Measurements from ENCODE around the gene CDCA3. TPM values are rescaled to one million over a fixed set of nuclear protein-coding genes. Genes with fewer than 3 reads are reported as not detected.
A peak's percentile ranks its signal among the peaks of the same experiment; 100 is the strongest.

CDCA3 gene
- total RNA-seq, 4 donors from 2014 or later: 0.25 to 4.4 (median 0.65) TPM

DNA sequence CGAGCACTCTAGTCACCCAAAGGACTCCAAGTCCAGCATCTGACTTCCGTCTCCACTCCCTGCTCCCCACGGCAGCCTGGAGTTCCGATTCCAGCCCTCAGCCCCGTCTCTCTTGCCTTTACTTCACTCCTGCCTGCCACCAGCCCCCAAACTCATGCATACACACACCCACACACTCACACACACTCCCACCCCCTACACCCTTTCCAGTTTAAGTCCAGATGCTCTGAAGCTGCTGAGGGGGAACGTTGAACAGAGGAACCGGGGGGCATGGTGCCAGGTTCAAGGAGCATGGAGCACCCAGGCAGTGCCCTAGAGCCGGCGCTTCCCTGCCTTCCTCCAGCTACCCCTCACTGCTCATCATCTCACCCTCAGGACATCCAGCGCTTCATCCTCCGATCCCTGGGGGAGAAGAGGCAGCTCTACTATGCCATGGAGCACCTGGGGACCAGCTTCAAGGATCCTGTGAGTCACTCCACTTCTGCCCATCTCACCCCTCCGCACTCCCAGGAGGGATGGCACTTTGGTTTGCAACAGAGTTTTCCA is 19.6 kb downstream of the CDCA3 start:
- DNase-seq (no peak), ATAC-seq (no peak)
- no peak overlapping the region for H3K27ac ChIP-seq

DNA sequence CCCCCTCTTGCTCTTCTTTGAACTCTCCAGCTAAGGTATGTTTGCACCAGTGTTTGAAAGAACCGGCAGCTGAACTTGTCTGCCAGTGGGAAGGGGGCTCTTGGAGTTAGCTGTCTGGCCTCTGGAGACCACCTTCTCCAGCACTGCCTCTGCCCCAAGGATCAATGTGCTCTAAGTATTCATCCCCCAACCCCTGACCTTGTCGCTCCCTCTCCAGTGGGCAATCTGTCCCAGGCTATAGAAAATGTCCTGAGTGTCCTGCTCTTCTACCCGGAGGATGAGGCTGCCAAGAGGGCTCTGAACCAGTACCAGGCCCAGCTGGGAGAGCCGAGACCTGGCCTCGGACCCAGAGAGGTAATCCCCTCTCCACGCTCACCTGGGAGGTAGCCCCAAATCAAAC is 20.1 kb downstream of the CDCA3 start:
- H3K36me3 ChIP-seq: no peaks in the 10 kb centered on the region
- TF ChIP-seq POLR2A (IDR thresholded peaks at IDR 0.05): no peak
- TF ChIP-seq, protein P1, sequence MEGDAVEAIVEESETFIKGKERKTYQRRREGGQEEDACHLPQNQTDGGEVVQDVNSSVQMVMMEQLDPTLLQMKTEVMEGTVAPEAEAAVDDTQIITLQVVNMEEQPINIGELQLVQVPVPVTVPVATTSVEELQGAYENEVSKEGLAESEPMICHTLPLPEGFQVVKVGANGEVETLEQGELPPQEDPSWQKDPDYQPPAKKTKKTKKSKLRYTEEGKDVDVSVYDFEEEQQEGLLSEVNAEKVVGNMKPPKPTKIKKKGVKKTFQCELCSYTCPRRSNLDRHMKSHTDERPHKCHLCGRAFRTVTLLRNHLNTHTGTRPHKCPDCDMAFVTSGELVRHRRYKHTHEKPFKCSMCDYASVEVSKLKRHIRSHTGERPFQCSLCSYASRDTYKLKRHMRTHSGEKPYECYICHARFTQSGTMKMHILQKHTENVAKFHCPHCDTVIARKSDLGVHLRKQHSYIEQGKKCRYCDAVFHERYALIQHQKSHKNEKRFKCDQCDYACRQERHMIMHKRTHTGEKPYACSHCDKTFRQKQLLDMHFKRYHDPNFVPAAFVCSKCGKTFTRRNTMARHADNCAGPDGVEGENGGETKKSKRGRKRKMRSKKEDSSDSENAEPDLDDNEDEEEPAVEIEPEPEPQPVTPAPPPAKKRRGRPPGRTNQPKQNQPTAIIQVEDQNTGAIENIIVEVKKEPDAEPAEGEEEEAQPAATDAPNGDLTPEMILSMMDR (IDR thresholded peaks at IDR 0.05 in 4 of 5, conservative IDR thresholded peaks at IDR 0.05 in 1 of 5): no peak
- peaks cover 13 to 36% (median 24%) of the 10 kb centered on the region in 3 donors for H3K27me3 ChIP-seq
- no peak overlapping the region for H3K27ac ChIP-seq
- H3K4me3 ChIP-seq: no peak overlapping the region
- in situ Hi-C loops (cut with MboI; ENCODE audit: low sequenced_read_pairs in 4 of 4) (no loop called here), intact Hi-C loops (cut with DNase I; ENCODE audit: low total_unique reads) (no loop called here)
- ATAC-seq (no peak), DNase-seq (no peak)
- no peaks in the 10 kb centered on the region for H3K9me3 ChIP-seq
- peaks cover 3 to 11% of the 10 kb centered on the region in 2 donors for H3K4me1 ChIP-seq

More for the DNA sequence above, 19.6 kb downstream of the CDCA3 start:
- H3K36me3 ChIP-seq: no peaks in the 10 kb centered on the region
- H3K4me3 ChIP-seq: no peak overlapping the region
- in situ Hi-C loops (cut with MboI; ENCODE audit: low sequenced_read_pairs in 4 of 4) (no loop called here), intact Hi-C loops (cut with DNase I; ENCODE audit: low total_unique reads) (no loop called here)
- TF ChIP-seq POLR2A (IDR thresholded peaks at IDR 0.05): no peak
- TF ChIP-seq, protein P1 (IDR thresholded peaks at IDR 0.05 in 4 of 5, conservative IDR thresholded peaks at IDR 0.05 in 1 of 5): no peak
- no peaks in the 10 kb centered on the region for H3K9me3 ChIP-seq
- H3K27me3 ChIP-seq: peaks cover 13 to 31% (median 20%) of the 10 kb centered on the region in 3 donors
- peaks cover 3 to 11% of the 10 kb centered on the region in 2 donors for H3K4me1 ChIP-seq

DNA sequence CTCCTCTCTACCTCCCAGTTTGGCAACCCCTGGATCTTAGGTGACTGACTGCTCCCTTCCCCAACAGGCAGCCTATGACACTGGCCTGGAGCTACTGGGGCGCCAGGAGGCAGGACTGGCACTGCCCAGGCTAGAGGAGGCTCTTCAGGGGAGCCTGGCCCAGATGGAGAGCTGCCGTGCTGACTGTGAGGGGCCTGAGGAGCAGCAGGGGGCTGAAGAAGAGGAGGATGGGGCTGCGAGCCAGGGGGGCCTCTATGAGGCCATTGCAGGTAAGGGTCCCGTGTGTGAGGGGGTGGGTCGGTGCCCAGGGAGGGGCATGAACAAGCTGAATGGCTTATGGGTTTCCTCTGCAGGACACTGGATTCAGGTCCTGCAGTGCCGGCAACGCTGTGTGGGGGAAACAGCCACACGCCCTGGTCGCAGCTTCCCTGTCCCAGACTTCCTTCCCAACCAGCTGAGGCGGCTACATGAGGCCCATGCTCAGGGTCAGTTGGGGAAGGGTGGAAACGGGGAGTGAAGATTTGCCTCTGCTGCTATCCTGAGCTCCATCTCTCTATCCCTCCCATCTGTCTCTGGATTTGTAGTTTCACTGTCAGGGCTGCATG is 20.7 kb downstream of the CDCA3 start:
- in situ Hi-C loops (cut with MboI; ENCODE audit: low sequenced_read_pairs in 4 of 4): no loop called here
- no peaks in the 10 kb centered on the region for H3K36me3 ChIP-seq
- no peaks in the 10 kb centered on the region for H3K9me3 ChIP-seq
- peaks cover 3 to 11% of the 10 kb centered on the region in 2 donors for H3K4me1 ChIP-seq
- intact Hi-C loops (cut with DNase I; ENCODE audit: low total_unique reads): no loop called here
- TF ChIP-seq, protein P1 (IDR thresholded peaks at IDR 0.05 in 4 of 5, conservative IDR thresholded peaks at IDR 0.05 in 1 of 5): no peak
- TF ChIP-seq POLR2A (IDR thresholded peaks at IDR 0.05): no peak
- H3K27me3 ChIP-seq: peaks cover 13 to 42% (median 28%) of the 10 kb centered on the region in 3 donors
- DNase-seq: no peak
- no peak overlapping the region for H3K27ac ChIP-seq
- ATAC-seq: no peak
- no peak overlapping the region for H3K4me3 ChIP-seq

DNA sequence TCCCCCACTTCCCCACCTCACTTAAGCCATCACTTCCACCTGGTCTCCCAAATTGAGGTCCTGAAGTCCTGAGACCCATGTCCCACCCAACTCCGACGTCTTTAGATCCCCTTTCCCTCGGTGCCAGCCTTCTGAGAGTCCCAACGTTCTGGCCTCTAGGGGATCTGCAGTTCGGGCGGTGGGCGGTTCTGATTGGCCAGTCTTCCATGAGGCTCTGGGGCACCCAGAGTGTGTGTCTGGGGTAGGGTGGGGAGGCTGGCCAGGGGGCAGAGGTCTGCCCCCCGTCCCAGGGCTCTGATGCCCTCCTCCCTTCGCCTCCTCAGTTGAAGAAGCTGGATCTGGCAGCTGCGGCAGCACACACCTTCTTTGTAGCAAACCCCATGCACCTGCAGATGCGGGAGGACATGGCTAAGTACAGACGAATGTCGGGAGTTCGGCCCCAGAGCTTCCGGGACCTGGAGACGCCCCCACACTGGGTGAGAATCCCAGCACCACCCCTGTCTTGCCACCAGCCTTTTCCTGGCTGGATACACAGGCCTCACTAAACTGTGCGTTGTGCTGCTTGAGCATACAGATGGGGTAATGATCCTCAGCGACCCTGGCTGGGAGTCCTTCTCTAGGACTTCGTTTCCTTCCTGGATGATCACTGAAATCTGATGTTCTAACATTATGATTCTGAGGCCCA is 21.4 kb downstream of the CDCA3 start:
- peak overlapping the region in 3 of 4 donors; percentile 50 to 54 (median 52) for H3K27ac ChIP-seq
- H3K9me3 ChIP-seq: no peaks in the 10 kb centered on the region
- H3K4me3 ChIP-seq: peak overlapping the region; percentile 49 to 67 (median 64)
- no peak for TF ChIP-seq POLR2A (IDR thresholded peaks at IDR 0.05)
- TF ChIP-seq, protein P1 (IDR thresholded peaks at IDR 0.05 in 4 of 5, conservative IDR thresholded peaks at IDR 0.05 in 1 of 5): no peak
- ATAC-seq: no peak
- intact Hi-C loops (cut with DNase I; ENCODE audit: low total_unique reads) (loop anchor here (5.0 kb wide), 2 partner anchors 77 to 92 kb away; partner anchors contain the start of gene MLF2), in situ Hi-C loops (cut with MboI; ENCODE audit: low sequenced_read_pairs in 4 of 4) (no loop called here)
- H3K27me3 ChIP-seq: peaks cover 18 to 48% (median 35%) of the 10 kb centered on the region in 3 donors
- H3K4me1 ChIP-seq: peaks cover 3 to 11% of the 10 kb centered on the region in 2 donors
- H3K36me3 ChIP-seq: no peaks in the 10 kb centered on the region
- DNase-seq: no peak
